HUES64 (cell line): ENCODE data around the gene SFTPA1. TPM values are rescaled to one million over a fixed set of nuclear protein-coding genes. Genes with fewer than 3 reads are reported as not detected.
A peak's percentile ranks its signal among the peaks of the same experiment; 100 is the strongest.
"Not testable (repeated sequence)": the region's sequence is repeated elsewhere in the genome, so short reads cannot be mapped to it uniquely, and the experiment has no call there.

ENCODE experiments used
- H3K27ac ChIP-seq: 2 replicates; pipeline ENCODE4 v1.7.0; 2013; ENCODE audit warnings: low read depth, low read length, inconsistent platforms
- H3K27me3 ChIP-seq: 2 replicates; pipeline ENCODE4 v1.6.1; 2013; ENCODE audit warnings: mild to moderate bottlenecking, low read length; ENCODE audit not compliant: insufficient read depth
- H3K36me3 ChIP-seq: 2 replicates; pipeline ENCODE4 v1.6.1; 2013; ENCODE audit warnings: mild to moderate bottlenecking, low read length; ENCODE audit not compliant: insufficient read depth
- H3K4me1 ChIP-seq: 2 replicates; pipeline ENCODE4 v1.6.1; 2013; ENCODE audit warnings: mild to moderate bottlenecking, low read length, moderate library complexity; ENCODE audit not compliant: insufficient read depth
- H3K4me3 ChIP-seq: 2 replicates; pipeline ENCODE4 v1.5.1; 2013; ENCODE audit warnings: mild to moderate bottlenecking, low read length, moderate library complexity
- H3K9ac ChIP-seq: 2 replicates; pipeline ENCODE4 v1.6.1; 2013; ENCODE audit warnings: mild to moderate bottlenecking, low read depth, low read length
- H3K9me3 ChIP-seq: 2 replicates; pipeline ENCODE4 v1.6.1; 2013; ENCODE audit warnings: low read depth, low read length; ENCODE audit not compliant: insufficient read depth
- WGBS: fragments of 150-250, 120-280 bp; methylation state at CpG from one replicate; pipeline ENCODE4 v1.1.7; 2013; ENCODE audit warnings: missing lambda C conversion rate; 5-methylcytosine and 5-hydroxymethylcytosine counted together
- polyA plus RNA-seq, 2 experiments: library from polyadenylated mRNA; stranded (reverse); fragments of 50-300 nt; gene quantifications; one replicate each; pipeline ENCODE4 v1.2.3, GENCODE V29; 2013

The SFTPA1 gene
- polyA plus RNA-seq (2013, experiment 1 of 2), result not detected
- polyA plus RNA-seq (2013, experiment 2 of 2), result not detected

DNA sequence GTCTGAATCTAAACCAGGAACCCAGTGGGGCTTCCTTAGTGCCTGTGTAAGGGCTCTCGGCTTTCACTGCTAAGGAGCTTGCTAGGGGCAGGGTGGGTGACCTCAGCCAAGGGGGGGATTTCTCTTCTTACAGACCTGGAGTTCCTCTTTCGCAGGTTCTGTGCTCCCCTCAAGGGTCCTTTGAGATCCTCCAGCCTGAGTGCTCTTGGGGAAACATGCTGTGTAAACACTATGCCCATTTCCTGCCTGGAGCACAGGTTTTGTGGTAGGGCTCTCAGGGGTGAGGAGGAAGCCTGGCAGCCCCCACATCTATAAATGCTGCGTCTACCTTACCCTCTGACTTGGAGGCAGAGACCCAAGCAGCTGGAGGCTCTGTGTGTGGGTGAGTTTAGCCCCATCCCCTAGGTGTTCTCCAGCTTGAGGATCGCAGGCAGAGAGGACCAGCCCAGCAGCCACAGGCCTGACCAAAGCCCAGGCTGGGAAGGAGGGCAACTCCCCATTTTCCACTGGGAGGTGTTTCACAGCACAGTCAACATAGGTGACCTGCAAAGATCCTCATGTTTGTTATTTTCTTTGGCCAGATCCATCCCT lies at the start of gene SFTPA1:
Gene SFTPA1, plus strand, starts transcription at position 339 of the 591 bp plus-strand sequence. CDS start 887 bp downstream, outside the sequence.
- 0 out of 2 replicates have a peak, but pooled peaks cover 4% of the 10 kb centered on the region for H3K27me3 ChIP-seq
- no peaks in the 10 kb centered on the region for H3K4me1 ChIP-seq
- WGBS, result 83% methylated on average over 4 of the region's 4 CpGs
- H3K27ac ChIP-seq, result no peak within 1 kb of the TSS
- no peaks in the 10 kb centered on the region for H3K36me3 ChIP-seq
- H3K4me3 ChIP-seq, result no peak within 1 kb of the TSS
- no peak within 1 kb of the TSS for H3K9ac ChIP-seq
- H3K9me3 ChIP-seq, result no peaks in the 10 kb centered on the region

- Histone ChIP-seq H3K9me3 (no peaks in the 10 kb centered on the region), H3K36me3 (no peaks in the 10 kb centered on the region), H3K27ac (no peak overlapping the region), H3K27me3 (peaks cover 18% of the 10 kb centered on the region; the same call in 1 of the 2 replicates), H3K4me1 (no peaks in the 10 kb centered on the region), H3K4me3 (no peak overlapping the region), H3K9ac (no peak overlapping the region)
- 88% methylated on average over 3 of the region's 3 CpGs for WGBS
Observed at GRCh38 chr10:79561257-79561656, 49.5 kb upstream of the SFTPA1 start.

DNA sequence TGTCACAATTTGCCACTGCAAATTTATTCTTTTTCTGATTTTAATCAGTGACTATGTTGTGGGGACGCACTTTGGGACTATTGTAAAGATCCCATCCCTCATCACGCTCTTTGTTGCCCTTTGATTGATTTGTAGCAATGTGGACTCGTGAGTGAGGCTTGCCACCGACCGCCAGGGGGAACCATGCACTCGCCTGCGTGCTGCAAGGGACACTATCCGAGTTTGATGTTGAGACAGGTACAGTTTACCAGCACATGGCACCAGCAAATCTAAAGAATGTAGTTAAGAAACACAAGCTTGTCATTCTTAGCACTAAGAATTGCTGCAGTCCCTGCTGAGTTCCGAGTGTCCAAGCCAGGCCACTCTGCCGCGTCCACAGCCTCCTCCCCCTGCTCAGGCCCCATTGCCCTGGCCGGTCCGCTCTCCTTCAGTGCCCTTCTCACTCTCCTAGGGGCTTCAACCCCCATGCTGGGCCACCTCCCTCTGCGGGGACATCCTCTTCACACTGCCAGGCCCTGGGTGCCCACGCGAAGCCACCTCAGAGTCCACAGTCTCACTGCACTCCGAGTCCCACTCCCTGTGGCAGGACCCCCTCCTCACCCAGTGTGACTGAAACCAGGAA lies 48.5 kb upstream of the SFTPA1 start:
- H3K27me3 ChIP-seq, result peaks cover 18% of the 10 kb centered on the region; the same call in 1 of the 2 replicates
- no peak overlapping the region for H3K9ac ChIP-seq
- H3K9me3 ChIP-seq, result no peaks in the 10 kb centered on the region
- 29% methylated on average over 17 of the region's 17 CpGs for WGBS
- H3K36me3 ChIP-seq, result no peaks in the 10 kb centered on the region
- H3K4me3 ChIP-seq, result peak overlapping the region; percentile 24; the same call in 1 of the 2 replicates
- H3K27ac ChIP-seq, result no peak overlapping the region
- H3K4me1 ChIP-seq, result no peaks in the 10 kb centered on the region

- Histone ChIP-seq H3K4me1 (no peaks in the 10 kb centered on the region), H3K9ac (no peak overlapping the region), H3K27me3 (peaks cover 18% of the 10 kb centered on the region; the same call in 1 of the 2 replicates), H3K27ac (no peak overlapping the region), H3K4me3 (no peak overlapping the region), H3K36me3 (no peaks in the 10 kb centered on the region), H3K9me3 (no peaks in the 10 kb centered on the region)
- 80% methylated on average over 3 of the region's 4 CpGs for WGBS
Observed at GRCh38 chr10:79563426-79563825, 47.3 kb upstream of the SFTPA1 start.

DNA sequence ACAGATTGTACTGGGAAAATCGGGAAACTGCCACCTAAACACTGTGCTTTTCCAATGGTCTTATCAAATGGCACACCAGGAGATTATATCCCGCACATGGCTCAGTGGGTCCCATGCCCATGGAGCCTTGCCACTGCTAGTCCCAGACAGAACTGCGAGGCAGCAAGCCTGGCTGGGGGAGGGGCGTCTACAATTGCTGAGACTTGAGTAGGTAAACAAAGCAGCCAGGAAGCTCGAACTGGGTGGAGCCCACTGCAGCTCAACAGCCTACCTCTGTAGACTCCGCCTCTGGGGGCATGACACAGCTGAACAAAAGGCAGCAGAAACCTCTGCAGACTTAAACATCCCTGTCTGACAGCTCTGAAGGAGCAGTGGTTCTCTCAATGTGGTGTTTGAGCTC lies 40.1 kb upstream of the SFTPA1 start:
- not testable (repeated sequence) for H3K4me3 ChIP-seq

GRCh38 chr10:79579361-79579760 lies 31.4 kb upstream of the SFTPA1 start:
- no peaks in the 10 kb centered on the region for H3K4me1 ChIP-seq
- no peaks in the 10 kb centered on the region for H3K36me3 ChIP-seq
- H3K4me3 ChIP-seq, result no peak overlapping the region
- H3K27me3 ChIP-seq, result no peaks in the 10 kb centered on the region; the same call in 1 of the 2 replicates
- 93% methylated on average over 2 of the region's 2 CpGs for WGBS
- no peak overlapping the region for H3K9ac ChIP-seq
- H3K9me3 ChIP-seq, result no peaks in the 10 kb centered on the region
- H3K27ac ChIP-seq, result no peak overlapping the region

More for the DNA sequence above, 40.1 kb upstream of the SFTPA1 start:
- not testable (repeated sequence) for H3K9ac ChIP-seq, H3K4me1 ChIP-seq, H3K36me3 ChIP-seq, H3K27ac ChIP-seq, H3K27me3 ChIP-seq
- WGBS, result 86% methylated on average over 6 of the region's 6 CpGs
- H3K9me3 ChIP-seq, result peaks cover 15% of the 10 kb centered on the region

DNA sequence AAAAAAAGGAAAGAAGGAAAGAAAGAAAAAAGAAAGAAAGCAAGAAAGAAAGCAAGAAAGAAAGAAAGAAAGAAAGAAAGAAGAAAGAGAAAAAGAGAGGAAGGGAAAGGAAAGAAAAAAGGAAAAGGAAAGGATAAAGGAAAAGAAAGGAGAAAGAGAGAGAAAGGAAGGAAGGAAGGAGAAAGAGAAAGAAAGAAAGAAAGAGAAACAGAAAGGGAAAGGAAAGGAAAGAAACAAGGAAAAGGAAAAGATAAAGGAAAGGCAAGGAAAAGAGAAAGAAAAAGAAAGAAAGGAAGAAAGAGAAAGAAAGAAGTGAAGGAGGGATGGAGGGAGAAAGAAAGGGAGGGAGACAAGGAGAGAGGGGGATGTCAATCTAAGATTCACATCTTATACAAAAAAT lies 29.7 kb upstream of the SFTPA1 start:
- Histone ChIP-seq H3K9ac (no peak overlapping the region), H3K4me3 (no peak overlapping the region), H3K27me3 (no peaks in the 10 kb centered on the region; the same call in 1 of the 2 replicates), H3K36me3 (no peaks in the 10 kb centered on the region), H3K9me3 (no peaks in the 10 kb centered on the region), H3K4me1 (no peaks in the 10 kb centered on the region), H3K27ac (no peak overlapping the region)

DNA sequence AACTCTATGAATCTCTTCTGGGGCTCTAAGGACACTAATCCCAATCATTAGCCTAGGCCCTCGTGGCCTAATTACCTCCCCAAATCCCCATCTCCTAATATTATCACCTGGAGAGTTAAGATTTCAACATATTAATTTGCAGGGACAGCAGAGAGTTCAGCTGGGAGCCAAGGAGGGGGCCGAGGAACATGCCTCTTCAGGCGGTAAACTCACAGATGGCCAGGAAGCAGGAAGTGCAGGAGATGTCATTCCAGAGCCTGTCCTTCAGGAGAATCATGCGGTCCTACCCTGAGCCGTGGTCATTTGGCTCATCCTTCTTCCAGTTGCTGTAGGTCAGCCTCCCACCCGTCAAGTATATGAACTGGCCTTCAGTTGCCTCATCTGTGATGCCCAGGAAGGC lies 28.6 kb upstream of the SFTPA1 start:
- no peaks in the 10 kb centered on the region for H3K4me1 ChIP-seq
- WGBS, result 92% methylated on average over 6 of the region's 6 CpGs

GRCh38 chr10:79582954-79583353 lies 27.8 kb upstream of the SFTPA1 start:
- not testable (repeated sequence) for H3K4me1 ChIP-seq, H3K4me3 ChIP-seq, H3K36me3 ChIP-seq, H3K27ac ChIP-seq, H3K9me3 ChIP-seq, H3K27me3 ChIP-seq, H3K9ac ChIP-seq
- WGBS, result 69% methylated on average over 3 of the region's 6 CpGs

More for the DNA sequence above, 28.6 kb upstream of the SFTPA1 start:
- no peak overlapping the region for H3K9ac ChIP-seq
- no peak overlapping the region for H3K4me3 ChIP-seq
- no peaks in the 10 kb centered on the region for H3K36me3 ChIP-seq
- no peaks in the 10 kb centered on the region; the same call in 1 of the 2 replicates for H3K27me3 ChIP-seq
- H3K9me3 ChIP-seq, result no peaks in the 10 kb centered on the region
- H3K27ac ChIP-seq, result no peak overlapping the region

DNA sequence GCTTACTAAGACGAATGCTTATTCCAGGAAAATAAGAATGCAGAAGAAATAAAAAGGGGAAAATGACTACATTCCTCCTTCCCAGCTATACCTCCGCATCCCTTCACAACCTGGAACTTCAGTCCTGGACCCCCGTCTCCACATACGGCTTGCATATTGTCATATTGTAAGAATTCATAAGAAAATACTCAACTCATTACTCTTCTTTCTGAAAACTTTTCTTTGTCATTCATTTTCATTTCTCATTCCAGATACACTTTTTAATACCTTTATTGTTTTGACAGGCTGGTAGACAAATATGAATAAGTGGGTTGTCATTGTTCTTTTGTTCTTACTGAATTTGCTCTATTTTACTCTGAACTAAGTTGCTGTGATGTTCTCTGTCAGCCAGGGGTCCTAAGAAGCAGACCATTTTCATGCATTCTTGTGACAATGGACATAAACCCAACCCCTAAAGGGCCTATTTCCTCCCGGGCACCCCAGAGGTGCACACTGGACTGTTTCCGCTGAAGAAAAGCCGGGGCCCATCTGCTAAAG lies 27.2 kb upstream of the SFTPA1 start:
- WGBS, result 93% methylated on average over 7 of the region's 7 CpGs

DNA sequence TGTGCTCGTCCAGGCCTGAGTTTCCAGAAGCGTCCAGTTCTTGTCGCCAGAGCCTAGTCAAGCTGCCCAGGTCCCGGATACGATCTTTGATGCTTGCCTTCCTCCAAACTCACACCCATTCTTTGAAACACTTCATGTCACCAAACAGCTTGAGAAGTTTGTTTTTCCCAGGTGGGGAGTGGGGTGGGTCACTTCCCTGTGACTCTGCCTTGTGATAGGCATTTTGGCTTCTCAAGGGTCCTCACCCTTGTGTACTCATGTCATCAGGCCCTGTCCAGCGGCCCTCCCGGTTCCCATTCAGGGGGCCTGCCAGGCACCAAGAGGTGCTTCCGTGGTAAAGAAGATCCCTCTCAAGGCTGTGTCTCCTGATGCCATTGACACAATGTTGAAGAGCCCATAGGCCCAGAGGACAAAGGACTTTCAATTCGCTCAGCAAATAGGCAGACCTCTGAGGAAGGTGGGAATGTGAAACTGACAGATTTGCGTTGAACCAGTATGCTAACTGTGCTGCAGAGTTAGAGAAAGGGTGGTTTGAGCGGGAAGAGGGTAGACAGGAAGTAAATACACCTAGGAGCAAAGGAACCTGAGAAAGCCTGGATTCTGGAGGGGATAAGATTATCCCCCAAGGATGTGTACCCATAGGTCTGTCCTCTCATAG lies 24.7 kb upstream of the SFTPA1 start:
- Histone ChIP-seq H3K9me3 (no peaks in the 10 kb centered on the region), H3K4me3 (no peak overlapping the region), H3K27me3 (no peaks in the 10 kb centered on the region), H3K9ac (no peak overlapping the region), H3K27ac (no peak overlapping the region), H3K36me3 (no peaks in the 10 kb centered on the region), H3K4me1 (no peaks in the 10 kb centered on the region)
- 93% methylated on average over 11 of the region's 11 CpGs for WGBS

More for the DNA sequence above, 27.2 kb upstream of the SFTPA1 start:
- Histone ChIP-seq H3K9me3 (no peaks in the 10 kb centered on the region), H3K27me3 (no peaks in the 10 kb centered on the region), H3K4me3 (no peak overlapping the region), H3K9ac (no peak overlapping the region), H3K36me3 (no peaks in the 10 kb centered on the region), H3K4me1 (no peaks in the 10 kb centered on the region), H3K27ac (no peak overlapping the region)
